ENCODE measurements around the gene RNH1. TPM values are rescaled to one million over a fixed set of nuclear protein-coding genes. Genes with fewer than 3 reads are reported as not detected.

Gene RNH1
- total RNA-seq, 6 experiments from 2014 or later, result 223 to 272 (median 250) TPM

DNA sequence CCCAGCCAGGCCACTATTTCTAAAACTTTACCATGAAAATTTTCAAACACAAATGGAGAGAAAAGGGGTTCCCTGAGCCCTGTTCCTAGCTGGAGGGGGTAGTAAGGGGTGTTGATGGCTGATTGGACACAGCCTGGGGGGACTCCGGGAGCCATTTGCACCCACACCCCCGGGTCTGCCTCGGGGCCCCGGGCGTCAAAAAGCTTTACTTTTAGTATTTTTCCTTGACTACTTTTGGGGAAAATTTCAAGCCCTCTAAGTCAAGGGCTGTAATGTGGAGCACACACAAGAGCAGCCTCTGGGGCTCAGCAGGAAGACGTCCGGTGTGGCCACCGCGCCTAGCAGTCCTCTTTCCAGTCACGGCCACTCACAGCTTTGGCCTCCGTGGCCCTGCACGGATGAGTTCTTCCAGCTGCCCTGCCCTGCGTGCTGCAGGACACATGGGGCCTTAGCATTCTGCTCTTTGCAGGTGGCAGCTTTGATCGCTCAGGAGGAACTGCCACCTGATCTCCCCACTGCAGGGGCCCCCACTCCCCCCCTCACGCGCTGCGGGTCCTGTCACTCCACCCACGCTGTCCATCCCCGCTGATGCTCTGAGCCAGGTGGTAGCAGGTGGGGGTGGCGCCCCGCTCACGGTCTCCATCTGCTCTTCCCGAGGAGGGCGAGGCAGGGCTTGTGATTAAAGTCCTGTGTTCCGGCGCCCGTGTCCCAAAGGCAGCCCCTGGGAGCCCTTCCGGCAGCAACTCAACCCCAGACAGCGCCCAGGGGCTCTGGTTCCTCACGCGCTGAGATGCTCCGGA lies 14.4 kb downstream of the RNH1 start:
- peaks cover 6% of the 10 kb centered on the region; the same call in 1 of the 2 replicates for H3K4me1 Mint-ChIP-seq (ENCODE audit: low read depth)

DNA sequence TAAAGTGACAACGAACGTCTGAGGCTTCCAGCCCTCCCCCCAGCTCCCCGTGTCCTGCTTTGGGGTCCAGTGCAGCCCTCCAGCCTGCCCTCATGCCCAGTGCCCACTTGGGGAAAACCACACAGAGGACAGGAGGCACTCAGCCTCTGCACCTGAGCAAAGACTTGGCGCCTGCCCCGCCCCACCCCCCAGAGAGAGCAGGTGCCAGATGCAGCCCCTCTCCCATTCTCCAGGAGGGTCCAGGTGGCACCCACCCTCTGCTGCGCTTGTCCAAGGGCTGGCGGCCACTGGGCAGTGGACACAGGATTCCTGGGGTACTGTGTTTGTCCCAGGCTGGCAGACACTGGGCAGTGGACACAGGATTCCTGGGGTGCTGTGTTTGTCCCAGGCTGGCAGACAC lies 15.7 kb downstream of the RNH1 start:
- TF ChIP-seq, protein P1, sequence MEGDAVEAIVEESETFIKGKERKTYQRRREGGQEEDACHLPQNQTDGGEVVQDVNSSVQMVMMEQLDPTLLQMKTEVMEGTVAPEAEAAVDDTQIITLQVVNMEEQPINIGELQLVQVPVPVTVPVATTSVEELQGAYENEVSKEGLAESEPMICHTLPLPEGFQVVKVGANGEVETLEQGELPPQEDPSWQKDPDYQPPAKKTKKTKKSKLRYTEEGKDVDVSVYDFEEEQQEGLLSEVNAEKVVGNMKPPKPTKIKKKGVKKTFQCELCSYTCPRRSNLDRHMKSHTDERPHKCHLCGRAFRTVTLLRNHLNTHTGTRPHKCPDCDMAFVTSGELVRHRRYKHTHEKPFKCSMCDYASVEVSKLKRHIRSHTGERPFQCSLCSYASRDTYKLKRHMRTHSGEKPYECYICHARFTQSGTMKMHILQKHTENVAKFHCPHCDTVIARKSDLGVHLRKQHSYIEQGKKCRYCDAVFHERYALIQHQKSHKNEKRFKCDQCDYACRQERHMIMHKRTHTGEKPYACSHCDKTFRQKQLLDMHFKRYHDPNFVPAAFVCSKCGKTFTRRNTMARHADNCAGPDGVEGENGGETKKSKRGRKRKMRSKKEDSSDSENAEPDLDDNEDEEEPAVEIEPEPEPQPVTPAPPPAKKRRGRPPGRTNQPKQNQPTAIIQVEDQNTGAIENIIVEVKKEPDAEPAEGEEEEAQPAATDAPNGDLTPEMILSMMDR (IDR thresholded peaks at IDR 0.05), result no peak
- Mint-ChIP-seq H3K27ac (no peak overlapping the region), H3K27me3 (ENCODE audit: insufficient read depth) (peaks cover 9% of the 10 kb centered on the region; the same call in 1 of the 2 replicates), H3K4me1 (ENCODE audit: low read depth) (no peaks in the 10 kb centered on the region), H3K9me3 (no peaks in the 10 kb centered on the region), H3K36me3 (ENCODE audit: low read depth) (peaks cover 11% of the 10 kb centered on the region), H3K4me3 (no peak overlapping the region)
- no peak for DNase-seq

More for the DNA sequence above, 14.4 kb downstream of the RNH1 start:
- Mint-ChIP-seq H3K36me3 (ENCODE audit: low read depth) (peaks cover 23% of the 10 kb centered on the region), H3K27ac (no peak overlapping the region), H3K9me3 (peaks cover 7% of the 10 kb centered on the region; the same call in 1 of the 2 replicates), H3K4me3 (no peak overlapping the region), H3K27me3 (ENCODE audit: insufficient read depth) (peaks cover 13% of the 10 kb centered on the region)
- TF ChIP-seq, protein P1 (IDR thresholded peaks at IDR 0.05), result no peak
- DNase-seq, result no peak

GRCh38 chr11:490930-491260 lies 16.1 kb downstream of the RNH1 start:
- Mint-ChIP-seq H3K36me3 (ENCODE audit: low read depth) (peaks cover 8% of the 10 kb centered on the region), H3K27ac (no peak overlapping the region), H3K4me3 (no peak overlapping the region), H3K9me3 (no peaks in the 10 kb centered on the region), H3K27me3 (ENCODE audit: insufficient read depth) (peaks cover 9% of the 10 kb centered on the region; the same call in 1 of the 2 replicates), H3K4me1 (ENCODE audit: low read depth) (no peaks in the 10 kb centered on the region)
- TF ChIP-seq, protein P1 (IDR thresholded peaks at IDR 0.05), result no peak
- DNase-seq, result no peak

GRCh38 chr11:490186-490929 lies 16.7 kb downstream of the RNH1 start:
- Mint-ChIP-seq H3K27ac (no peak overlapping the region), H3K36me3 (ENCODE audit: low read depth) (peaks cover 4% of the 10 kb centered on the region; the same call in 1 of the 2 replicates), H3K27me3 (ENCODE audit: insufficient read depth) (peaks cover 6% of the 10 kb centered on the region; the same call in 1 of the 2 replicates), H3K4me3 (no peak overlapping the region), H3K9me3 (no peaks in the 10 kb centered on the region), H3K4me1 (ENCODE audit: low read depth) (no peaks in the 10 kb centered on the region)
- TF ChIP-seq, protein P1 (IDR thresholded peaks at IDR 0.05), result no peak
- no peak for DNase-seq

DNA sequence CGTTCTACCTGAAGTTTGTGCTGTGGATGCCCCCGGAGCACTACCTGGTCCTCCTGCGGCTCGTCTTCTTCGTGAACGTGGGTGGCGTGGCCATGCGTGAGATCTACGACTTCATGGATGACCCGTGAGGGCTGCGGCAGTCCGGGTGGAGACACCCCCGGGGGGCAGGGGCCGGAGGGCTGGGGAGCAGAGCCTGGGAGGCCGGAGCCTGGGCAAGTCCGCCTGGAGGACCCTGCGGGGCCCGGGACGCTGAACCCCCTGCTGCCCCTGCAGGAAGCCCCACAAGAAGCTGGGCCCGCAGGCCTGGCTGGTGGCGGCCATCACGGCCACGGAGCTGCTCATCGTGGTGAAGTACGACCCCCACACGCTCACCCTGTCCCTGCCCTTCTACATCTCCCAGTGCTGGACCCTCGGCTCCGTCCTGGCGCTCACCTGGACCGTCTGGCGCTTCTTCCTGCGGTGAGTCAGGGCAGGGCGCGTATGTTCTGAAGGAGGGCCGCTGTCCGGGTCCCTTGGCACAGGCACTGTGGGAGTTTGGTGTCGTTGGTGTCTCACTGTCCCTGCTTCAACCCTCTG lies 17.3 kb downstream of the RNH1 start:
- H3K4me1 Mint-ChIP-seq (ENCODE audit: low read depth), result no peaks in the 10 kb centered on the region
- no peak overlapping the region for H3K27ac Mint-ChIP-seq
- H3K36me3 Mint-ChIP-seq (ENCODE audit: low read depth), result no peaks in the 10 kb centered on the region
- no peak overlapping the region for H3K4me3 Mint-ChIP-seq
- no peak for DNase-seq
- no peaks in the 10 kb centered on the region for H3K9me3 Mint-ChIP-seq
- H3K27me3 Mint-ChIP-seq (ENCODE audit: insufficient read depth), result peaks cover 6% of the 10 kb centered on the region; the same call in 1 of the 2 replicates
- TF ChIP-seq, protein P1 (IDR thresholded peaks at IDR 0.05), result no peak

Data from HFFc6 (cell line).